ENCODE data around the gene GABRP. TPM values are rescaled to one million over a fixed set of nuclear protein-coding genes. Genes with fewer than 3 reads are reported as not detected.
"Not testable (repeated sequence)": the region's sequence is repeated elsewhere in the genome, so short reads cannot be mapped to it uniquely, and the experiment has no call there.

Gene GABRP
- total RNA-seq, 4 donors from 2014 or later = 0.69 to 0.74 TPM; not detected in 2

DNA sequence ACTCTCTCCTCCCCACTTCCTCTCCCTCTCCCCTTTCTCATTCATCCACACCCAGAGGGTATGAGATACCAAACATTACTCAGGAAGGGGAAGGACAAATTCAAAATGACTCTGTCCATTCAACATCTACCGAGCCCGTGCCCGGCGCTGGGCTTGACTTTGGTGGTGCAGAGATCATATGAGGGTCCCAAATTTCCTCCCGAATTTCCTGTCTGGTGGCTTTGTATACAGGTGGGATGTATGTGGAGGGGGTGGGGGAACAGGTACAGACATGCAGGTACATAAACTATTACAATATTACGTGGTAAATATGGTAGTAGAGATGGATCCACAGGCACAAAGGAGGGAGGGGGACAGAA lies 21.8 kb upstream of the GABRP start:
- TF ChIP-seq, protein P1, sequence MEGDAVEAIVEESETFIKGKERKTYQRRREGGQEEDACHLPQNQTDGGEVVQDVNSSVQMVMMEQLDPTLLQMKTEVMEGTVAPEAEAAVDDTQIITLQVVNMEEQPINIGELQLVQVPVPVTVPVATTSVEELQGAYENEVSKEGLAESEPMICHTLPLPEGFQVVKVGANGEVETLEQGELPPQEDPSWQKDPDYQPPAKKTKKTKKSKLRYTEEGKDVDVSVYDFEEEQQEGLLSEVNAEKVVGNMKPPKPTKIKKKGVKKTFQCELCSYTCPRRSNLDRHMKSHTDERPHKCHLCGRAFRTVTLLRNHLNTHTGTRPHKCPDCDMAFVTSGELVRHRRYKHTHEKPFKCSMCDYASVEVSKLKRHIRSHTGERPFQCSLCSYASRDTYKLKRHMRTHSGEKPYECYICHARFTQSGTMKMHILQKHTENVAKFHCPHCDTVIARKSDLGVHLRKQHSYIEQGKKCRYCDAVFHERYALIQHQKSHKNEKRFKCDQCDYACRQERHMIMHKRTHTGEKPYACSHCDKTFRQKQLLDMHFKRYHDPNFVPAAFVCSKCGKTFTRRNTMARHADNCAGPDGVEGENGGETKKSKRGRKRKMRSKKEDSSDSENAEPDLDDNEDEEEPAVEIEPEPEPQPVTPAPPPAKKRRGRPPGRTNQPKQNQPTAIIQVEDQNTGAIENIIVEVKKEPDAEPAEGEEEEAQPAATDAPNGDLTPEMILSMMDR (IDR thresholded peaks at IDR 0.05) = no peak
- DNase-seq (ENCODE audit: low spot score) (no peak), ATAC-seq (ENCODE audit: low FRiP score) (no peak)

DNA sequence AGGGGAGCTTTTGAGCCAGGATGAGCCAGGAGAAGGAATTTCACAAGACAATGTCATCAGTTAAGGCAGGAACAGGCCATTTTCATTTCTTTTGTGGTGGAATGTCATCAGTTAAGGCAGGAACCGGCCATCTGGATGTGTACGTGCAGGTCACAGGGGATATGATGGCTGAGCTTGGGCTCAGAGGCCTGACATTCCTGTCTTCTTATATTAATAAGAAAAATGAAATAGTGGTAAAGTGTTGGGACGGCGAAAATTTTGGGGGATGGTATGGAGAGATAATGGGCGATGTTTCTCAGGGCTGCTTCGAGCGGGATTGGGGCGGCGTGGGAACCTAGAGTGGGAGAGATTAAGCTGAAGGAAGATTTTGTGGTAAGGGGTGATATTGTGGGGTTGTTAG lies 21.2 kb upstream of the GABRP start:
- not testable (repeated sequence) for ATAC-seq (ENCODE audit: low FRiP score); DNase-seq (ENCODE audit: low spot score)

DNA sequence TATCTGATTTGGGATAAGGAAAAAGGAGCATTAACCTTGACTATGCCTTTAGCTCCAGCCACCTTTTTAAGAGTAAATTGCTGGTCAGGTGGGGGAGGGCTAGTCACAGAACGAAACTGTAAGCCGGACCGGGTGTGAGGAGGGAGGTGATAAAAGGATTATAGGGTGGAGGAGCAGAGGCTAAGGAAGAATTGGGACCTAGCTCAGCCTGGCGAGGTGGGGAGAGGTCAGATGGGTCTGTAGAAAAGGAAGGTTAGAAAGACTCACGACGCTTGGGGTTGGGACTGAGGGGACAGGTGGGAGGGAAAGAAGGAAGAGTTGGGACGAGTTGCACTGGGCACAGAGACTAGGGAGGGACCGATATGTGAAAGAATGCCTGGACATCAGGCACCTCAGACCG lies 17.7 kb upstream of the GABRP start:
- not testable (repeated sequence) for ATAC-seq (ENCODE audit: low FRiP score); DNase-seq (ENCODE audit: low spot score)

DNA sequence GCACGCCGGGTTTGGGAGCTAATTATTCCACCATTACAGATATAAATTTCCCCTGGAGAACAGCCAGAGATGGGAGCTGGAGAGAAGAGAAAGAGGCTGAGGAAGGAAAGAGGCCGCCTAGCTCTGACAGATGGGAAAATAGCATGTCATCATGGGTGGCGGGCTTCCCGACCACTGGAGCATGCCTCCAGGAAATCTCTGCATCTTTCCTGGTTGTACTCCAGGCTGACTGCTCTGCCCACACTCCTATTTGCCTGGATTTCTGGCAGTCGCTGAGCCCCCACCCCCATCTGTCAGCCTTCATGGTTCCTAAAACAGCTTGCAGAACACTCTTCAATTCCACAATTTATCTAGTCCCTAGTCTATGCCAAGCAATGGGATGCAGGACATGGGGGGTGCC lies 14.3 kb upstream of the GABRP start:
- ATAC-seq (ENCODE audit: low FRiP score) (no peak), DNase-seq (ENCODE audit: low spot score) (no peak)
- TF ChIP-seq, protein P1 (IDR thresholded peaks at IDR 0.05) = no peak

DNA sequence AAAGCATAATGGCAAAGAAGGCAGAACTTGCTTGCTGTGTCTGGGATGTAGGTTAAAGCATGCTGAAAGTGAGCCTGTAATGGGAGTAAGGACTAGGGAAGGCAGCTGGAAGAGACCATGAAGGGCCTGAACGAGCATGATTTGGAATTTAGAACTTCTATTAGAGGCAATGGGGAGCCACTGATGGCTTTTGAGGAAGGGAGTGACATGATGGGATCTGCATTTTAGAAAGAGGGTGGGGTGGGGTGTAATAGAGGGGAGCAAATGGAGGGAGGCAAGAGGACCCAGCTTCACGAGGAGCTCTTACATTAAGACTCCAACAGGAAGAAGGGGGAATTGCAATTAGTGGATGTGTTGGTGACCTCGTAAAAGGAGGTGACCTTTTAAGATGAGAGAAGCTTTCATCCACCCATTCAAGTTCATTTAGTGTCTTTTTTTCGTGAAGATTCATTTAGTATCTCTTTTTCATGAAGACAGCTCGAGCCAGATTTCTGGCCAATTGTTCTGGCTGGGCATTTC lies 13.6 kb upstream of the GABRP start:
- TF ChIP-seq, protein P1 (IDR thresholded peaks at IDR 0.05) = no peak
- ATAC-seq (ENCODE audit: low FRiP score) (no peak), DNase-seq (ENCODE audit: low spot score) (no peak)

DNA sequence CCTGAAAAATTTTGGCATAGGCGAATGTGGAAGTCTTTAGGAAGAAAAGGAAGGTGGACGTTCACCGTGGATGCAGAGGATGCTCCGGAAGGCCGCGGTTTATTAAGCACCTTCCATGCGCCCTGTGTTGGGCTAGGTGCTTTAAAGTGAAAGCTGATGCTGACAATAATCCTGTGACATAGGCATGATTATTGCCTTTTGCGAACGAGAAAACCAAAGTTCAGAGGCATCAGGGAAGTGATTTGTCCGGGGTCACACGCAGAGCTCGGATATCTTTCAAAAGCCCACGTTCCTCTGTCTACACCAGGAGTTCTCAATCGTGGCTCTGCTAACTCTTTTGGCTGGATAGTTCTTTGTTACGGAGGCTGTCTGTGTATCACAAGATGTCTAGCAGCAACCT lies 12.0 kb upstream of the GABRP start:
- DNase-seq (ENCODE audit: low spot score) (no peak), ATAC-seq (ENCODE audit: low FRiP score) (no peak)
- TF ChIP-seq, protein P1 (IDR thresholded peaks at IDR 0.05) = no peak

DNA sequence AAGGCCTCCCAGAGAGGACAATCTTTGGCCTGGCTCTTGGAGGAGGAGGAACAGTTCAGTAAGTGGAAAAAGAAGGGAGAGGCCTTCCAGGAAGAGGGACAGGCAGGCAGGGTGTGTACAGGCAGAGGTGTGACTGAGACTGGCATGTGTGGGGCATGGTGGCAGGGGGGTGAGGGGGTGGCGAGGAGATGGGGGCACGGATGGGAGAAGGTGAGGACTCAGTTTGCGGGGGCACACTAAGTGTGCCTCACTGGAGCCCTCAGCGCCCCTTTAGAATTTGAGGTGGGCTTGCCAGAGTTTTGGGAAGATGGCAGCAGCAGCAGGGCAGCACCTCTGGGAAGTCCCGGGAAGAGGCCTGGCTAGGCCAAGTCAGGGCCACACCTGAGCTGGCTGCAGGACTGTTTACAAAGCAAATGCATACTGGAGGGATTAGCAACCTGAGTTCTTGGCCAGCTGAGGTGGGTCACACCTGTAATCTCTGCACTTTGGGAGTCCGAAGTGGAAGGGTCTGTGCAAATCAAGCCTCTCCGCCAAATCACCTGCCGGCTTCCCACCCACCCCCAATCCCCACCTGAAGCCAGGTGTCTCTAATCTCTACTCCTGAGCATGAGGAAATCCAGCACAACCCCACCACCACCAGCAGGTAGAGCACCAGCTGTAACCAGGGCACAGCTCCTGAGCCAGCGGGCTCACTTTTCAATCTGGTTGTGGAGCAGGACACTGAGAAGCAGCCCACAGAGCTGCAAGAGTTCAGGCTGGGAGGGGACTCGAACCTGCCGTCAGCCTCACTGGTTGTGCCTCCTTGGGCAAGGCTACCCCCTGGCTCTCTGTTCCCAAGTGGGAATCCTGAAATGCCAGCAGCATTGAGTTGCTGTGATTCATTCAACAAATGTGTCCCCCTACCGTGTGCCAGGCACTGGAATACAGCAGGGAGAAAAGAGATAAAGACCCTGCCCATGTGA lies 10.2 kb upstream of the GABRP start:
- TF ChIP-seq, protein P1 (IDR thresholded peaks at IDR 0.05) = no peak

DNA sequence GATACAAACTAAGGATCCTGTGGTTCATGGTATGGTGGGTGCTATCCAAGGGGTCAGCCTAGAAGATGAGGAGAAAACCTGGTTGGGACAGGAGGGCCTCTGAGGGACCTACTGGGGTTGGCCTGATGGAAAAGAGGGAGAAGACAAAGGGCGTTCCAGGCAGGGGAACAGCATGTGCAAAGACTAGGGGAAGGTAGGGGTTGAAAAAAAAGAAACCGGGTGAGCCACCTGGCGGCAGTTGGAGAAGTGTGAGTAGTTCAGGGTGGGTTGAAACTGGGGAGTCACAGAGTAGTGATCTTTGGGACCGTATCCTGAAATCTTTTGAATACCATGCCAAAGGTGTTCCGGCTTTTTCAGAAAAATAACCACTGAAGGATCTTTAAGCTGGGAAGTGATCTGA lies 8.7 kb upstream of the GABRP start:
- ATAC-seq (ENCODE audit: low FRiP score) = no peak
- TF ChIP-seq, protein P1 (IDR thresholded peaks at IDR 0.05) = no peak
- no peak for DNase-seq (ENCODE audit: low spot score)

More for the DNA sequence above, 10.2 kb upstream of the GABRP start:
- no peak for DNase-seq (ENCODE audit: low spot score)
- ATAC-seq (ENCODE audit: low FRiP score) = no peak

Data from omental fat pad (tissue), 4 donors.